Fibroblast of mammary gland (primary cell): Measurements from ENCODE around the gene PRKN.

Experiments
- DNase-seq: peaks from one replicate; pipeline ENCODE4 v3.0.0-alpha.2; 2010; ENCODE audit warnings: low read depth
- H3K4me3 ChIP-seq: 2 replicates; pipeline ENCODE4 v1.5.1; 2011; ENCODE audit warnings: low read depth, mild to moderate bottlenecking, low read length, moderate library complexity; ENCODE audit not compliant: control insufficient read depth
- CTCF ChIP-seq: conservative IDR thresholded peaks from 2 replicates; pipeline ENCODE4 v1.5.1; 2011; ENCODE audit warnings: low read depth, low read length, inconsistent platforms; ENCODE audit not compliant: control insufficient read depth, insufficient read depth

PRKN gene

GRCh38 chr6:162675503-162675902, 52.1 kb downstream of the PRKN start:
- no peak overlapping the region for H3K4me3 ChIP-seq
- no peak for DNase-seq
- no peak for TF ChIP-seq CTCF

GRCh38 chr6:162674452-162674851, 53.1 kb downstream of the PRKN start:
- no peak for DNase-seq
- TF ChIP-seq CTCF: no peak
- H3K4me3 ChIP-seq: no peak overlapping the region

- TF ChIP-seq CTCF: no peak
- DNase-seq: no peak
These were observed 55.9 kb downstream of the PRKN start for GRCh38 chr6:162671580-162672165.

GRCh38 chr6:162670345-162670744, 57.2 kb downstream of the PRKN start:
- no peak overlapping the region for H3K4me3 ChIP-seq
- TF ChIP-seq CTCF: no peak
- DNase-seq: no peak

More at GRCh38 chr6:162671580-162672165, 55.9 kb downstream of the PRKN start:
- H3K4me3 ChIP-seq: no peak overlapping the region

GRCh38 chr6:162666246-162666645, 61.3 kb downstream of the PRKN start:
- no peak overlapping the region for H3K4me3 ChIP-seq
- TF ChIP-seq CTCF: no peak
- DNase-seq: no peak

GRCh38 chr6:162653808-162654207, 73.8 kb downstream of the PRKN start:
- H3K4me3 ChIP-seq: no peak overlapping the region
- no peak for TF ChIP-seq CTCF
- no peak for DNase-seq

- no peak overlapping the region for H3K4me3 ChIP-seq
- TF ChIP-seq CTCF: no peak
- no peak for DNase-seq
These were observed 76.1 kb downstream of the PRKN start for GRCh38 chr6:162651505-162651904.
